Peyer's patch (tissue), 4 donors: ENCODE data around the gene GMCL2.

Source experiments
- POLR2A ChIP-seq, 2 donors: fragments of 450-650 bp; IDR thresholded peaks; one replicate each; pipeline ENCODE4 v1.5.1; 2017; ENCODE audit warnings: antibody characterized with exemption in 2 of 2, mild to moderate bottlenecking in 2 of 2, moderate library complexity in 2 of 2
- TF ChIP-seq, protein P1 (sequence below), 6 experiments: fragments of 450-650 bp in 4 of 6; fragments of 200-600 bp in 2 of 6; sonication (generic) in 1 of 6; IDR thresholded peaks; one replicate each; pipeline ENCODE4 v1.5.1; 2017 to 2019; ENCODE audit warnings: antibody characterized with exemption in 6 of 6, mild to moderate bottlenecking in 3 of 6, moderate library complexity in 1 of 6

DNA sequence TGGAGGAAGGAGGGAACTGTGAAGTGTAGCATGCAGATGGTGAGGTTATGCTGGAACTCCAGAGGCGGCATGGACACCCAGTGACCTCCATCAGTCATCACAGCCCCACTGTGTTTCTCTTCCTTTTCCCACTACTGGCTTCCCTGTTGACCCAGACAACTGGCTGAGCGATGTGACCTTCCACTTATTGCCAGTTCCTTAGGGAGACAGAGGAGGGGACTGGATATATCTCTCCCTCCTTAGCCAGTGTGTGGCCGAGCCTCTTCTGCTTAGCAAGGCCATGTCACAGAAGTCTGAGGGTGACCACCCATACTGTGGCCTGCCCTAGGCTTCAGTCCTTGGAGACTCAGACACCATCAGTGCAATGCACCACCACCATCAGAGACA lies 48.4 kb upstream of the GMCL2 start:
- TF ChIP-seq, protein P1, sequence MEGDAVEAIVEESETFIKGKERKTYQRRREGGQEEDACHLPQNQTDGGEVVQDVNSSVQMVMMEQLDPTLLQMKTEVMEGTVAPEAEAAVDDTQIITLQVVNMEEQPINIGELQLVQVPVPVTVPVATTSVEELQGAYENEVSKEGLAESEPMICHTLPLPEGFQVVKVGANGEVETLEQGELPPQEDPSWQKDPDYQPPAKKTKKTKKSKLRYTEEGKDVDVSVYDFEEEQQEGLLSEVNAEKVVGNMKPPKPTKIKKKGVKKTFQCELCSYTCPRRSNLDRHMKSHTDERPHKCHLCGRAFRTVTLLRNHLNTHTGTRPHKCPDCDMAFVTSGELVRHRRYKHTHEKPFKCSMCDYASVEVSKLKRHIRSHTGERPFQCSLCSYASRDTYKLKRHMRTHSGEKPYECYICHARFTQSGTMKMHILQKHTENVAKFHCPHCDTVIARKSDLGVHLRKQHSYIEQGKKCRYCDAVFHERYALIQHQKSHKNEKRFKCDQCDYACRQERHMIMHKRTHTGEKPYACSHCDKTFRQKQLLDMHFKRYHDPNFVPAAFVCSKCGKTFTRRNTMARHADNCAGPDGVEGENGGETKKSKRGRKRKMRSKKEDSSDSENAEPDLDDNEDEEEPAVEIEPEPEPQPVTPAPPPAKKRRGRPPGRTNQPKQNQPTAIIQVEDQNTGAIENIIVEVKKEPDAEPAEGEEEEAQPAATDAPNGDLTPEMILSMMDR (IDR thresholded peaks at IDR 0.05): no peak
- TF ChIP-seq POLR2A (IDR thresholded peaks at IDR 0.05): no peak
